ENCODE measurements around the gene CXorf49. TPM values are rescaled to one million over a fixed set of nuclear protein-coding genes. Genes with fewer than 3 reads are reported as not detected.
A peak's percentile ranks its signal among the peaks of the same experiment; 100 is the strongest.
"Not testable (repeated sequence)": the region's sequence is repeated elsewhere in the genome, so short reads cannot be mapped to it uniquely, and the experiment has no call there.

CXorf49 gene
- total RNA-seq, 2 donors from 2014 or later: not detected

GRCh38 chrX:71677195-71677594 is 40.9 kb downstream of the CXorf49 start:
- ATAC-seq; DNase-seq; intact Hi-C loops (cut with DNase I, micrococcal nuclease): not testable (repeated sequence)

GRCh38 chrX:71676068-71676795 is 41.9 kb downstream of the CXorf49 start:
- peak in 1 of 2 donors; percentile 14 for DNase-seq
- ATAC-seq; intact Hi-C loops (cut with DNase I, micrococcal nuclease): not testable (repeated sequence)

- DNase-seq; intact Hi-C loops (cut with DNase I, micrococcal nuclease); ATAC-seq: not testable (repeated sequence)
These were observed 42.4 kb downstream of the CXorf49 start for GRCh38 chrX:71675636-71676035.

GRCh38 chrX:71671938-71672337 is 46.1 kb downstream of the CXorf49 start:
- intact Hi-C loops (cut with DNase I, micrococcal nuclease): no loop called here
- DNase-seq: no peak

GRCh38 chrX:71671043-71671780 is 46.9 kb downstream of the CXorf49 start:
- intact Hi-C loops (cut with DNase I, micrococcal nuclease): no loop called here
- DNase-seq: no peak
- no peak for ATAC-seq

More at GRCh38 chrX:71671938-71672337, 46.1 kb downstream of the CXorf49 start:
- ATAC-seq: no peak

- ATAC-seq: peak; percentile 55
- intact Hi-C loops (cut with DNase I, micrococcal nuclease); DNase-seq: not testable (repeated sequence)
These were observed 48.1 kb downstream of the CXorf49 start for GRCh38 chrX:71669947-71670346.

GRCh38 chrX:71669492-71669891 is 48.6 kb downstream of the CXorf49 start:
- ATAC-seq (no peak), DNase-seq (no peak)
- intact Hi-C loops (cut with DNase I, micrococcal nuclease): no loop called here

GRCh38 chrX:71668248-71668595 is 49.9 kb downstream of the CXorf49 start:
- DNase-seq (no peak), ATAC-seq (no peak)
- intact Hi-C loops (cut with DNase I, micrococcal nuclease): no loop called here

GRCh38 chrX:71667328-71668247 is 50.5 kb downstream of the CXorf49 start, which contains the start of gene LOC101059915:
Gene LOC101059915 (plus strand): TSS chrX:71667546.
- ATAC-seq: no peak
- DNase-seq: no peak

GRCh38 chrX:71666240-71667223 is 51.6 kb downstream of the CXorf49 start:
- intact Hi-C loops (cut with DNase I, micrococcal nuclease): no loop called here
- DNase-seq (no peak), ATAC-seq (no peak)

More at GRCh38 chrX:71667328-71668247, 50.5 kb downstream of the CXorf49 start, which contains the start of gene LOC101059915:
- intact Hi-C loops (cut with DNase I, micrococcal nuclease): no loop called here

- DNase-seq: no peak
- ATAC-seq: no peak
These were observed 52.3 kb downstream of the CXorf49 start for GRCh38 chrX:71665747-71666146.

GRCh38 chrX:71664889-71665491 is 53.1 kb downstream of the CXorf49 start:
- ATAC-seq: no peak
- intact Hi-C loops (cut with DNase I, micrococcal nuclease): no loop called here
- DNase-seq: no peak

More at GRCh38 chrX:71665747-71666146, 52.3 kb downstream of the CXorf49 start:
- intact Hi-C loops (cut with DNase I, micrococcal nuclease): no loop called here

Other genes with a start within 250 kb of the CXorf49 start
- 100 to 1,000 TPM; 100 to 101 TPM for gene OGT, start 185.2 kb downstream of the CXorf49 start, total RNA-seq
- 1 to 10 TPM; 1.1 to 1.2 TPM for gene GCNA, start 139.8 kb downstream of the CXorf49 start, total RNA-seq
- gene CXCR3, start 99.8 kb downstream of the CXorf49 start, total RNA-seq: 1 to 10 TPM; 2.3 to 2.7 TPM
- gene CXorf49B, start 45.1 kb upstream of the CXorf49 start, total RNA-seq: not detected
- gene NHSL2, start 192.6 kb upstream of the CXorf49 start, total RNA-seq: 1 to 10 TPM; 1.3 to 3.4 TPM

Data from left colon (tissue), 2 donors.